Limb (tissue), 2 donors: ENCODE results near the gene FGFR2.

Experiments used
- DNase-seq, 2 donors: peaks; one replicate each; pipeline ENCODE4 v3.0.0-alpha.2; 2016; ENCODE audit errors: extremely low spot score in 2 of 2

The FGFR2 gene

GRCh38 chr10:121497513-121498470, 100.5 kb downstream of the FGFR2 start:
- DNase-seq = no peak

GRCh38 chr10:121495719-121496118, 102.5 kb downstream of the FGFR2 start:
- no peak for DNase-seq

- no peak for DNase-seq
Measured at GRCh38 chr10:121494296-121494695, 103.9 kb downstream of the FGFR2 start.

DNA sequence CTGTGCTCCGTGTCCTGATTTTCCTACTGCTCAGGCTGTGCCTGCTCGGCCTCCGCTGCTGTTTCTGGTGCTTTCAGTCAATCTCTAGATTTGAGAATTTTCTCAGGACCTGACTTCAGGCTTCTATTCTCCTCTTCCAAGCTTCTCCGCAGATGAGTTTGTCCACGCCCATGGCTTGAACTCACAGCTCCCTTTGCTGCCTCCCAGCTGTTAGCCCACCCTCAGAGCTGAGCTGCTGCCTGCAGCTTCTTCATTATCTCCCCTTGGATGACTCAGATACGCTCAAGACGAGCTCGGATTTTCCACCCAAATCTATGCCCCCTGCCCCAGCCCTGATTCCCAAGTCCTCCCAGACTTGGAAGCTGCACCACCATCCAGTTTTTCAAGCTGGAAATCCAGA, 104.7 kb downstream of the FGFR2 start:
- DNase-seq = no peak

GRCh38 chr10:121490871-121491519, 107.2 kb downstream of the FGFR2 start:
- peak; percentile 45 to 61 for DNase-seq

DNA sequence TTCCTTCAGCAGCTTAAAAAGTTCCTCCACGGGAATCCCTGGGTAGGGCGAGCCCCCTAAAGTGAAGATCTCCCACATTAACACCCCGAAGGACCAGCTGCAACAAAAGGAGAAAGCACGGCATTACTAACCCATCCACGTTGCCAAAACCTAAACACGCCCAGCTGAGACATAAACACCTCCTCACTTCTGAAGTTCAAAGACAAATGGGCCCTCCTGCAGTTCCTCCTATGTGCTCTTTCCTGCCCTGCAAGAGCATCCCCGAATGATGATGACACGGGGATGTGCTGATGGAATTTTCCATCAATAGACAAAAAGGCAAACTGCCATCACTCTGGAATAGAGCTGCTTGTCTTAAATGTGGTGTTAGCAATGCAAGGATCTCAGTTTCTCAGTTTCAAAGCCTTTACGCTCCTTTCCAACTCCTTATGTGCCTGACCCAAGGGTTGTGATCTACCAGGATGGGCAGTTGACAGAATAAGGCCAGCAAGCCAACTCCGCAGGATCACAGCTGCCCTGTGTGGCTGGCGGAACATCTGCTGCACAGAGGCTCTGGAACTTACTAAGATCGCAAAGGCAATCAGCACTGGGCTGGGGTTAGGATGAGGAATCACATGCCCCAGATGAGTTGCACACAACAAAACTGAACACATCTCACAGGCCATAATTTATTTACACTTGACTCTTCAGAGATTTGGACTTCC, 112.7 kb downstream of the FGFR2 start:
- no peak for DNase-seq

- DNase-seq = no peak
Measured at GRCh38 chr10:121484816-121485215, 113.4 kb downstream of the FGFR2 start.

DNA sequence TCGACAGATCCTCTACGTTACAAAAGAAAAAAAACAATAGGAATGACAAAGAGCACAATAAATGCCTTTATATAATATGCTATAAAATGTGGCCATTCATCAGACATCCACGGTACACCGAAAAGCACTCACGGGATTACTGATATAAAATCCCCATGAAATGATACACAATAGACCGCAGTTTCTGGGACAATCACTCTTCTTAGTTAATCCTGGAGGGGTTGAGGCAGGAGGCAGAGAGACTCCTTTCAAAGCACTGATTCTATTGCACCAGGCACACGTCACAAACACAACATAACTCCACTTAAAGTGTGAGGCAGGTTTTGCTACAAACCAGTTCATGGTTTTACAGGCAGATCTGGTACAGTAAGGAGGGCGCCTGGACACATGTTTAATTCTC, 113.8 kb downstream of the FGFR2 start:
- no peak for DNase-seq

- no peak for DNase-seq
Measured at GRCh38 chr10:121481180-121481579, 117.1 kb downstream of the FGFR2 start.

DNA sequence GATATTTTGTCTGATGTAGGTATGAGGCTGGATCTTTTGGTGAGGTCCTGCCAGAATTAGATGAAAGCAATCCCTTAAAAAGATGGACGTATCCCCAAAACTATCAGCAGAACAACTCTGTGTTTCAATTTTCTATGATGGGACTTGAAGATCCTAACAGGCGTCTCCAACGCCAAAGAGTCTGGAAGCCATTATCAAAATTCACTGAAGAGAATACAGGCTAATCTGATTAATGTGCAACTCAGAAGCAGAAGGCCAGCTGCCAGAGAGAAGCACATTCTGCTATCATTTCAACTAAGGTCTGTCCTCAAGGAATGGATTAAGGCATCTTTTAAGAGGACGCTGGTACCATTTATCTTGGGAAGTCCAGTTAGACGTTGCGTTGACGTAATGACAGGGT, 119.7 kb downstream of the FGFR2 start:
- DNase-seq = no peak

DNA sequence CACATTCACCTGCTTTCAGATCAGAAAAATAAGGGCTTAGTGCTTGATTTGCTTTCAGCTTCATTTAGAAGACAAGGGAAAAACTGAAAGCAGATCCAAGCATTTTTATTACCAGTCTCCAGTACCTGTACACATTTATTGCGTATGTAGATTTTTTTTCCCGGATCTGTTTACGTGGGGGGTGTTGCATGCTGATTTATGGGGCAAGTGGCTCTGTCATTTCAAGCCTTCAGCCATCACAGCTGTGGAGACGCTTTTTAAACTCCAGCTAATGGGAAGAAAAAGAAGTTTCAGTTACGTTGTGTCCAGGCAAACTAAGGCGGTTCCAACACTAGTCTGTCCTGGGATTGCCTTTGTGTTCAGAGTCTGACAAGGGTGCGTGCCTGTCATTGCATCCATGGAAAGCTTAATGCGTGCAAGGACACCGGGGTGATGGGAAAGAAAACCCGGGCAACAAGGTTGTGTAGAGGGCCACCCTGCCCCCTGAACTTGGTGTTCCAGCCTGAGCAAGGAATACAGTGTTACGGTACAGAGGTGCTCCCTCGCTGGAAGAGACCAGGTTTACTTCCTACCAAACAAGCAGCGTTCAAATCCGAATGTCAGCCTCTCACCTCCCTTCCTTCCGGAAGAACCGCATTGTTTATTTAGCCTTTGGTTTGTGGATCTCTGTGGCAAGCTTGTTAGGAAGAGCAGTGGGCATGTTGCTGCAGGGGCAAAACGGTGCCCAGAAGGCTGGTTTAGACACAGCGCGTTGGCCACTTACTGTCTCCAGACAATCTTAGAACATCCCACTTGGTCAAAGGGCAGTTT, 128.2 kb downstream of the FGFR2 start:
- no peak for DNase-seq

GRCh38 chr10:121468726-121469125, 129.5 kb downstream of the FGFR2 start:
- DNase-seq = no peak

- no peak for DNase-seq
Measured at GRCh38 chr10:121466424-121466823, 131.8 kb downstream of the FGFR2 start.

DNA sequence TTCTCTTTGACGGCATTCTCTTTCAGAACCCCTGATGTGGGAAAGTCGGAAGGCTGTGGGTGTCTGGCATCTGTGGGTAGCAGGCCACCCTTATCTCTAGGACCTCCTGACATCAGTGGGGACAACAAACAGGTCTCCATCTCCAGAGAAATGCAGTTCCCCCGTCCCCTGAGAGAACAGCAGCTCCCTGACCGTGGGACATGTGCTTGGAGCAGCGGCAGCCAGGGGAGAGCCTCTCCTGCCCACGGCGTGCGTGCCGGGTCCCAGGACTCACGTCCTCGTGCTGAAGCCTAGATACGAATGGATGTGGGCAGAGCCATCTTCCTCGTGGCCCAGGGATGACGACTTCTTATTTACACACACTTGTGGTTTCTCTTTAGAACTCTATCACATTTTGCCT, 133.0 kb downstream of the FGFR2 start:
- DNase-seq = no peak

- DNase-seq = no peak
Measured at GRCh38 chr10:121464517-121464916, 133.7 kb downstream of the FGFR2 start.

DNA sequence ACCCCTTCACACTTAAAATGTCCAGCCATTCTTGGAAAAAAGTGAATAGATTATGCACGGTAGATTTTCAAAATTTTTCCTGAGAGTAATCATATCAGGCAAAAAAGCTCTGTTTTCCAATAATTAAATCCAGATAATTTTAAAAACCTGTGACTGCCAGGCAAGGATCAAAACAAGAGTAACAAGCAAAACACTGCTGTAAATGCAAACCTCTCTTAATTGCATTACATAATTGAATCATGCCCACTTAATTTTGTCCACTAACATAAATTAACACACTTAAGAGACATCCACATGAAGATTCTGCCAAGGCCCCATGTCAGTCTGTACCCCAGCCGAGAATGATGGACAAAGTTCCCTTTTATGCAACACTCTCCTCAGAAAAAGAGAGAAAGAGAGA, 135.3 kb downstream of the FGFR2 start:
- DNase-seq = no peak

GRCh38 chr10:121462281-121462680, 136.0 kb downstream of the FGFR2 start:
- no peak for DNase-seq

DNA sequence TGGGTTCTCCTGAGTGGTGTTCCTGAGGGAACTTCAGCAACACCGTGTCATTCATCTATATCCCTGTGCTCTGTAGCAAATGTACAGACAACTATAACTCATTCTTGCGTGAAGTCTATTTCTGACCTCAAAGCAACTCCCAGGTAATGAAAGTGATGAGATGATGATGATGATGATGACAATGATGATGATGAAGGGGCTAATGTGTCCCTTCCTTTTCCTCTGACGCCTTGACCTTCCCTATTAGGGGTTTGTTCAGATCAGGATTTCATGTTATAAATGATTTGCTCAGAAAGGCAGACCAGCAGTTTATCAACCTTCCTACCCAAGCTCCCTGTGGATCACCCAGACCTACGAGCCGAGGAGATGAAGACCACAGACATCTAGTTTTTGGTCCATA, 136.9 kb downstream of the FGFR2 start:
- DNase-seq = no peak

DNA sequence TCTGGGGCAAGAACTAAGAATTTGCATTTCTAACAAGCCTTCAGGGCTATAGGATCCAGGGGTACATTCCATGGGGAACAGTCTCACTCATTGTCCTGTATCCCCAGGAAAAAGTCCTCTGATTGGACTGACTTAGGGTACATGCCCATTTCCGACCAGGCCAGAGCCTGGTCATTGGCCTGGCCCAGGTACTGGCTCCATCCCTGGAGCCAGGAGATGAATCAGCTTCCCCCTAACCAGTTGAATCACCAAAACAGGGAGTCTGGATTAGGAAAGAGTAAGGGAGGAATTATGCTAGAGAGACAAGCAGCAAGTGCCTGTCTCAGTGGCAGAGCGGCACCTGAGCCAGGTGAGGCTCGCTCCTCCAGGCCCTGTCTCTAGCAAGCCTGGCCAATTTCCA, 137.5 kb downstream of the FGFR2 start:
- DNase-seq = no peak

DNA sequence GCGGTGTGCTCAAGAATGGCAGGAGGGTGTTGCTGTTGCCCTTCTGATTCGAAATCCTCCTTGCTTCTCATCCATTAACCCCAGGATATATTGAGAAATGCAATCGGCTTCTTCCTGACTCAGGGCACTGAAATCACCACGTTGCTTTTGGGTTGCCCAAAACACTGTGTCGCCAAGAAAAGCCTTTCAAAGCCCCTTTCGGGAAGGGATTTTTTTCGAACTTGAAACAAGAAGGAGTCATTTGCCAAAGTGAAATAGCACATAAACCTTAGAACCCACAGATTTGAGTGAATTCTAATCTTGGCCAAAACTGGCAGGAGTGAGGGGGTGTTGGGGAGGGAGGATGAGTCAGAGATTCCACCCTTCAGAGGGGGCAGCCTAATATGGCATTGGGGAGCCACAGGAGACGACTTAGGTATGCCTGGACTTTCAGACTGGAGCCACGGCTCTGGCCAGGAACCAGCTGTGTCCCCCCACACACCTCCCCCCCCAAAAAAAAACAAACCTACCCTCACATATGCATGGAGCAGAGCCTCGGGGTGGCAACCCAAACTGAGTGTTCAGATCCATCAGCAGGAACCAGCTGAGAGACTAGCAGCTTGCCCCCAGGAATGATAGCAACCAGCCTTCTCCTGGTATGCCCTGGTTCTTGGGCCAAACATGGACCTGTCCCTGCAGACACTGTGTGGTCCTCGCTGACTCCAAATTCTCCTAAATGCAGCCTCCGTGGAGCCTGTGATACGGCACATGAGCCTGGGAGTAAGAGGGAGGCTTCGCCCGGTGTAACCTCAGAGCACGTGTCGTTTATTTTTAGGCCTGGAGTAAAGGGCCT, 138.4 kb downstream of the FGFR2 start:
- DNase-seq = peak in 1 of 2 donors; percentile 45

GRCh38 chr10:121459279-121459621, 139.0 kb downstream of the FGFR2 start:
- DNase-seq = no peak
